CD4-positive, alpha-beta T cell (primary cell): ENCODE results near the gene ZNF853. TPM values are rescaled to one million over a fixed set of nuclear protein-coding genes. Genes with fewer than 3 reads are reported as not detected.
A peak's percentile ranks its signal among the peaks of the same experiment; 100 is the strongest.
"Not testable (repeated sequence)": the region's sequence is repeated elsewhere in the genome, so short reads cannot be mapped to it uniquely, and the experiment has no call there.

Experiments
- ATAC-seq: fragments of 200-7000 bp; cut with Tn5 transposase; one replicate; pipeline ENCODE4 v1.10.0; 2022; ENCODE audit warnings: mild to moderate bottlenecking; ENCODE audit not compliant: poor library complexity
- CTCF ChIA-PET: fragments of 350-600 bp; sonication (Branson Sonifier 250); formaldehyde crosslinking; loops from one replicate; lab custom pipeline; 2021; ENCODE audit warnings: antibody characterized with exemption, inconsistent platforms; lab: Charles Lee
- POLR2A ChIA-PET: fragments of 350-600 bp; sonication (Branson Sonifier 250); formaldehyde crosslinking; loops from one replicate; lab custom pipeline; 2021; ENCODE audit warnings: antibody characterized with exemption, inconsistent platforms; lab: Charles Lee
- DNase-seq, 14 experiments: peaks; one replicate each; pipeline ENCODE4 v3.0.0-alpha.2; 2013 to 2020; ENCODE audit warnings: mixed read lengths in 2 of 14
- H3K27ac ChIP-seq, 2 donors: one replicate each; pipeline versions ENCODE4 v1.5.1 to v1.7.0; 2013; ENCODE audit warnings: low read length in 2 of 2, low read depth in 1 of 2, mild to moderate bottlenecking in 1 of 2
- H3K27me3 ChIP-seq, 2 experiments: 1 replicate in 1 of 2; 2 replicates in 1 of 2; pipeline versions ENCODE4 v1.6.1 to v1.7.0; 2013; ENCODE audit warnings: low read length in 2 of 2, control low read depth in 1 of 2, mild to moderate bottlenecking in 1 of 2, moderate library complexity in 1 of 2; ENCODE audit not compliant: insufficient read depth in 2 of 2, control insufficient read depth in 1 of 2
- H3K36me3 ChIP-seq: one replicate; pipeline ENCODE4 v1.6.1; 2013; ENCODE audit warnings: low read length, control low read depth; ENCODE audit not compliant: insufficient read depth
- H3K4me1 ChIP-seq: one replicate; pipeline ENCODE4 v1.6.1; 2013; ENCODE audit warnings: low read length, control low read depth; ENCODE audit not compliant: insufficient read depth
- H3K4me3 ChIP-seq: one replicate; pipeline ENCODE4 v1.5.1; 2013; ENCODE audit warnings: mild to moderate bottlenecking, low read length, moderate library complexity
- H3K9me3 ChIP-seq, 2 experiments: 1 replicate in 1 of 2; 2 replicates in 1 of 2; pipeline versions ENCODE4 v1.6.1 to v1.7.0; 2013; ENCODE audit warnings: low read length in 2 of 2, mild to moderate bottlenecking in 2 of 2, control low read depth in 1 of 2, moderate library complexity in 1 of 2; ENCODE audit not compliant: control insufficient read depth in 1 of 2, insufficient read depth in 1 of 2
- H3K27ac Mint-ChIP-seq: one replicate; pipeline ENCODE4 v1.8.0; 2020; ENCODE audit warnings: mixed read lengths
- H3K27me3 Mint-ChIP-seq: one replicate; pipeline ENCODE4 v1.8.0; 2021; ENCODE audit warnings: mixed read lengths
- H3K36me3 Mint-ChIP-seq: one replicate; pipeline ENCODE4 v1.8.0; 2021; ENCODE audit warnings: low read depth, mixed read lengths
- H3K4me1 Mint-ChIP-seq: one replicate; pipeline ENCODE4 v1.8.0; 2021; ENCODE audit warnings: low read depth, mixed read lengths
- H3K4me3 Mint-ChIP-seq: one replicate; pipeline ENCODE4 v1.8.0; 2020; ENCODE audit warnings: mild to moderate bottlenecking, mixed read lengths
- H3K9me3 Mint-ChIP-seq: one replicate; pipeline ENCODE4 v1.8.0; 2020; ENCODE audit warnings: mixed read lengths
- CTCF ChIP-seq: fragments of 200-600 bp; IDR thresholded peaks from one replicate; pipeline ENCODE4 v1.8.0; 2022; ENCODE audit warnings: antibody characterized with exemption, mild to moderate bottlenecking
- intact Hi-C, 2 experiments: fragments of 100-400 bp; cut with DNase I in 1 of 2; cut with micrococcal nuclease in 1 of 2; formaldehyde crosslinking; loops; one replicate each; pipeline versions ENCODE4 v1.15.1 to v1.9.0; 2023 to 2025; cut with DNase I, micrococcal nuclease
- total RNA-seq, 174 experiments: library from RNA in 2 of 174; stranded (reverse) in 2 of 174; gene quantifications; one replicate each; pipeline ENCODE4 v1.2.3 and lab custom pipeline; 2021 to 2026

The ZNF853 gene
- total RNA-seq, 2 experiments from 2014 or later, result 2.5 to 2.7 TPM

- POLR2A ChIA-PET, result interaction anchor here (0.6 to 2.3 kb wide), 5 partner anchors 12 to 1074 kb away, joined by 3 to 21 read pairs (median 3); partner anchors contain the start of gene INTS15
- Histone ChIP-seq H3K4me1 (peaks cover 17% of the 10 kb centered on the region), H3K27me3 (no peaks in the 10 kb centered on the region), H3K4me3 (peak within 1 kb of the TSS; percentile 83), H3K27ac (peak within 1 kb of the TSS; percentile 89 to 95), H3K36me3 (peaks cover 24% of the 10 kb centered on the region), H3K9me3 (no peaks in the 10 kb centered on the region)
- H3K27ac Mint-ChIP-seq, result peak within 1 kb of the TSS; percentile 88
- DNase-seq, result peak; percentile 65 to 94 (median 82)
- peak; percentile 92 for ATAC-seq
- peaks cover 35% of the 10 kb centered on the region for H3K36me3 Mint-ChIP-seq
- no peak for TF ChIP-seq CTCF
- H3K4me1 Mint-ChIP-seq, result peaks cover 14% of the 10 kb centered on the region
- intact Hi-C loops, result loop anchor here (5.0 kb wide), 2 partner anchors 45 to 130 kb away; partner anchors contain the start of gene ZNF12 (in 1 of the 2)
- CTCF ChIA-PET, result interaction anchor here (2.1 kb wide), 1 partner anchor 12 kb away, joined by 14 read pairs; the partner anchor contains the start of gene INTS15
- H3K27me3 Mint-ChIP-seq, result no peaks in the 10 kb centered on the region
- H3K4me3 Mint-ChIP-seq, result peak within 1 kb of the TSS; percentile 93
- H3K9me3 Mint-ChIP-seq, result no peaks in the 10 kb centered on the region
These were observed 37.9 kb upstream of the ZNF853 start, which contains the start of gene ZDHHC4 for GRCh38 chr7:6577369-6578113. ZDHHC4 (plus strand) TSS chr7:6577454; CDS start chr7:6580562, 3,108 bp downstream.

GRCh38 chr7:6578114-6579084 is 37.0 kb upstream of the ZNF853 start:
- H3K4me1 Mint-ChIP-seq, result peaks cover 14% of the 10 kb centered on the region
- peak overlapping the region; percentile 93 for H3K4me3 Mint-ChIP-seq
- peaks cover 44% of the 10 kb centered on the region for H3K36me3 Mint-ChIP-seq
- intact Hi-C loops, result loop anchor here (5.0 kb wide), 2 partner anchors 46 to 129 kb away; partner anchors contain the start of gene ZNF12 (in 1 of the 2)
- ATAC-seq, result no peak
- peaks cover 17% of the 10 kb centered on the region for H3K4me1 ChIP-seq
- POLR2A ChIA-PET, result interaction anchor here (0.6 to 2.3 kb wide), 4 partner anchors 12 to 229 kb away, joined by 3 to 21 read pairs (median 3); partner anchors contain the start of gene INTS15
- DNase-seq, result no peak
- CTCF ChIA-PET, result interaction anchor here (2.1 kb wide), 1 partner anchor 11 kb away, joined by 14 read pairs; the partner anchor contains the start of gene INTS15
- peak overlapping the region; percentile 83 for H3K4me3 ChIP-seq
- no peak for TF ChIP-seq CTCF
- no peaks in the 10 kb centered on the region for H3K9me3 Mint-ChIP-seq
- H3K27ac Mint-ChIP-seq, result peak overlapping the region; percentile 88
- peaks cover 32% of the 10 kb centered on the region for H3K36me3 ChIP-seq
- no peaks in the 10 kb centered on the region for H3K27me3 ChIP-seq
- no peaks in the 10 kb centered on the region for H3K27me3 Mint-ChIP-seq
- H3K27ac ChIP-seq, result peak overlapping the region; percentile 89 to 95
- H3K9me3 ChIP-seq, result no peaks in the 10 kb centered on the region

- H3K27ac Mint-ChIP-seq, result peak overlapping the region; percentile 63
- peaks cover 14% of the 10 kb centered on the region for H3K4me1 Mint-ChIP-seq
- no peaks in the 10 kb centered on the region for H3K27me3 Mint-ChIP-seq
- Histone ChIP-seq H3K4me1 (peaks cover 17% of the 10 kb centered on the region), H3K27ac (no peak overlapping the region), H3K36me3 (peaks cover 36% of the 10 kb centered on the region), H3K4me3 (no peak overlapping the region), H3K27me3 (no peaks in the 10 kb centered on the region), H3K9me3 (no peaks in the 10 kb centered on the region)
- no peaks in the 10 kb centered on the region for H3K9me3 Mint-ChIP-seq
- ChIA-PET POLR2A (no interaction called here), CTCF (interaction anchor here (1.1 kb wide), 1 partner anchor 11 kb away, joined by 5 read pairs; the partner anchor contains the start of gene INTS15)
- DNase-seq (peak in 2 of 14 experiments; percentile 30 to 43), ATAC-seq (no peak)
- TF ChIP-seq CTCF, result no peak
- intact Hi-C loops, result loop anchor here (5.0 kb wide), 2 partner anchors 47 to 128 kb away; partner anchors contain the start of gene ZNF12 (in 1 of the 2)
- peak overlapping the region; percentile 65 for H3K4me3 Mint-ChIP-seq
- peaks cover 54% of the 10 kb centered on the region for H3K36me3 Mint-ChIP-seq
These were observed 36.0 kb upstream of the ZNF853 start for GRCh38 chr7:6579446-6579845.

- H3K4me1 Mint-ChIP-seq, CTCF ChIA-PET, intact Hi-C loops, H3K27me3 Mint-ChIP-seq, ATAC-seq, H3K27ac Mint-ChIP-seq, H3K9me3 ChIP-seq, H3K27ac ChIP-seq, H3K27me3 ChIP-seq, H3K4me3 ChIP-seq, DNase-seq, H3K9me3 Mint-ChIP-seq: not testable (repeated sequence)
- peak overlapping the region; percentile 55 for H3K4me3 Mint-ChIP-seq
- Histone ChIP-seq H3K36me3 (peaks cover 42% of the 10 kb centered on the region), H3K4me1 (peaks cover 15% of the 10 kb centered on the region)
- POLR2A ChIA-PET, result interaction anchor here (0.7 kb wide), 1 partner anchor 12 kb away, joined by 3 read pairs; no protein-coding TSS in a partner anchor
- H3K36me3 Mint-ChIP-seq, result peaks cover 82% of the 10 kb centered on the region
These were observed 29.5 kb upstream of the ZNF853 start for GRCh38 chr7:6585746-6586432.
